Upper lobe of right lung (tissue), 1 donor: Measurements from ENCODE around the gene SNCAIP. TPM values are rescaled to one million over a fixed set of nuclear protein-coding genes. Genes with fewer than 3 reads are reported as not detected.

Source experiments
- ATAC-seq: fragments of 200-7000 bp; cut with Tn5 transposase; one replicate; pipeline ENCODE4 v1.9.1; 2020; ENCODE audit warnings: mild to moderate bottlenecking, moderate library complexity
- DNase-seq: peaks from one replicate; pipeline ENCODE4 v3.0.0-alpha.2; 2020
- H3K27ac ChIP-seq: fragments of 200-600 bp; one replicate; pipeline ENCODE4 v1.8.0; 2022
- H3K27me3 ChIP-seq: fragments of 200-600 bp; one replicate; pipeline ENCODE4 v1.8.0; 2022; ENCODE audit warnings: mild to moderate bottlenecking
- H3K36me3 ChIP-seq: fragments of 200-600 bp; one replicate; pipeline ENCODE4 v1.8.0; 2022
- H3K4me1 ChIP-seq: fragments of 200-600 bp; one replicate; pipeline ENCODE4 v1.8.0; 2022
- H3K4me3 ChIP-seq: fragments of 200-600 bp; one replicate; pipeline ENCODE4 v1.8.0; 2022; ENCODE audit warnings: mild to moderate bottlenecking
- H3K9me3 ChIP-seq: fragments of 200-600 bp; one replicate; pipeline ENCODE4 v1.8.0; 2022
- CTCF ChIP-seq: fragments of 200-600 bp; IDR thresholded peaks from one replicate; pipeline ENCODE4 v1.8.0; 2022; ENCODE audit warnings: antibody characterized with exemption
- intact Hi-C: fragments of 100-400 bp; cut with DNase I; formaldehyde crosslinking; loops from one replicate; pipeline ENCODE4 v1.11.0; 2022
- total RNA-seq: library from RNA; stranded (reverse); fragmentation: NEBNext Ultra II Directional; extraction: Animal tissue kit (Norgen Biotek cat#: 25700); gene quantifications from one replicate; pipeline ENCODE4 v1.2.1, GENCODE V29; 2021
- donor health status: DM: no; HTN: yes; CAD: no; lungs with severe emphysema.

SNCAIP gene
- total RNA-seq, 1 donor from 2014 or later = 4.0 TPM

DNA sequence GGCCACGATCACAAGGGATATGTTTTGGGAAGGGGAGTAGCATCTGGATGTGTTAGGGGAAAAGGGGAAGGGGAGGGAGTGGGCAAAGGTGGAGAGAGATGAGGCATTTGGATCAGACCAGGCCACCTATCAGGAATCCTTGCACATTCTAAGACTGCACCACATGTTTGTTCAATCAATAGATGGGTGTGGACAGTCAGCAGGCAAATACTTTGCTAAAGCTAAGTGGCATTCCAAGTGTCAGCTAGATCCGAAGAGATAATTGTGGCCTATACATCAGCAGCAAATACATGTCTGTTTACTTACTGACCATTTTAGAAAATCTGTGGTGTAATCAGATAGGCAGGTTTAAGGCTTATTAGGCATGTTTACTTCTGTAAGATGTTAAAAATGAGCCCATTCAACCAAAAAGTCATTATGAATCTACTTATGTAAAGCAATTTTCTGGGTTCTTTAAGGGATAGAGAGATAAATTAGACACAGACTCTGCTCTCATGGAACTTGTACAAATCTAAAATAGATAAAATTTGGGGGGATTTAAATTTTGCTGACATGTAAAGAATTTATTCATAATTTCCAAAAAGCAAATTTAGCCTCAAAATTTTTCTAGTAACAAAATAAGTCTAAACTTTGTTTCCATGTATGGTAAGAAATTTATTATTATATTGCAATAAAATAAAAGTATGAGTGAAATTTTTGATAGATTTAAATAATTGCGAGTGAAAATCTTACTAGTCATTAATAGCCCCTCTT lies 107.3 kb downstream of the SNCAIP start:
- DNase-seq (no peak), ATAC-seq (no peak)
- H3K36me3 ChIP-seq = no peaks in the 10 kb centered on the region
- H3K9me3 ChIP-seq = no peaks in the 10 kb centered on the region
- H3K27ac ChIP-seq = no peak overlapping the region
- H3K27me3 ChIP-seq = no peaks in the 10 kb centered on the region
- H3K4me3 ChIP-seq = no peak overlapping the region
- no peak for TF ChIP-seq CTCF
- intact Hi-C loops = no loop called here
- H3K4me1 ChIP-seq = no peaks in the 10 kb centered on the region

DNA sequence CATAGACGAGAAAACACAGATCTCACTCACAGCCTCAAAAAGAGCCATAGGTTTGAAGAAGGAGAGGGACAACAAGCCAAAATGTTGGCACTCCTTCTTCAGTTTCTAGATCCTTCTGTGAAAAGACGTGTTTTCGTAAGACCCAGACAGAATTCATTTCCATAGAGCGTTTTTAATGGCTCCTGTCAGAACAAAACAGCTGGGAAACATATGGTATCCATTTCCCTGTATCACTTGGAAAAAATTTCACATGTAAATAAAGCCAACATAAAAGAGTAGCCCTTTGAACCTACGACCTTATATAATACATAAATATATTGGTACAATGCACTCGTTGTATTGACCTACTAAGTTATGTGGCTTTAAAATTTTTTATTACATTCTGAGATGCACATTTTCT lies 108.1 kb downstream of the SNCAIP start:
- no peak overlapping the region for H3K27ac ChIP-seq
- H3K4me3 ChIP-seq = no peak overlapping the region
- no peaks in the 10 kb centered on the region for H3K27me3 ChIP-seq
- DNase-seq (no peak), ATAC-seq (no peak)
- TF ChIP-seq CTCF = no peak
- intact Hi-C loops = no loop called here
- H3K36me3 ChIP-seq = no peaks in the 10 kb centered on the region
- no peaks in the 10 kb centered on the region for H3K4me1 ChIP-seq
- H3K9me3 ChIP-seq = no peaks in the 10 kb centered on the region

- DNase-seq (no peak), ATAC-seq (no peak)
- intact Hi-C loops = no loop called here
- Histone ChIP-seq H3K36me3 (no peaks in the 10 kb centered on the region), H3K27me3 (no peaks in the 10 kb centered on the region), H3K27ac (no peak overlapping the region), H3K4me3 (no peak overlapping the region), H3K4me1 (no peaks in the 10 kb centered on the region), H3K9me3 (no peaks in the 10 kb centered on the region)
- TF ChIP-seq CTCF = no peak
Measured at GRCh38 chr5:122420537-122421236, 108.7 kb downstream of the SNCAIP start.

DNA sequence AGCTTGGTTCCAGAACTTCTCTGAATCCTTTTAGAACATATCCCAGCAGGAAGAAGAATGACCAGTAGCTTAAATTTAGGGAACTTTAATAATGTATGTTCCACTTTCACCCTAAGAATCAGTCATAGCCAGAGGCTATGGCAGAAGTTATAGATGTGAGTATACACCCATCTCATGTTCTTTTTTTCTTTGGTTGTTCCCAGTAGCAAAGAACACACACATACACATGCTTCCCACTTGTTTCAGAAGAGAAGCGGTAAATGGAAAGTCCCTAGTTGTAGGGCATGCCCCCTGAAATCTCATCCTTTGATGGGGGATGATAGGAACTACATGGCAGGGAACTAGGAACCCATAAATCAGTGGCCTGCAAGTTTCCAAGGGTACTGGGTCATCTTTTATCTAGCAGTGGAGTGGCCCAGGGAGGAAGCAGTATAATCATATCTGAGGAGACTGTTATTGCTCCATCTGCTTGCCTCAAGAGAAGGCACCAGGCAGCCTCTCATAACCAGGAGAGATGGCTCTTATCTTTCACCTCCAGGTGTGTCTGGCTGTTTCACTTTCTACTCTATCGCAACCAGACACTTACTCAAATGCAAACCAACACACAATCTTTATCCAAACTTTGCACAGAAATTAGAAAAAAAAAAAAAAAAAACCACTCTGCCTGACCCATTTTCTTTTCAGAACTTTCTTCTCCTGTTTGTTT lies 109.5 kb downstream of the SNCAIP start:
- Histone ChIP-seq H3K4me3 (no peak overlapping the region), H3K4me1 (no peaks in the 10 kb centered on the region), H3K36me3 (no peaks in the 10 kb centered on the region), H3K27me3 (no peaks in the 10 kb centered on the region), H3K27ac (no peak overlapping the region), H3K9me3 (no peaks in the 10 kb centered on the region)
- intact Hi-C loops = no loop called here
- no peak for TF ChIP-seq CTCF
- DNase-seq = no peak
- ATAC-seq = no peak

- Histone ChIP-seq H3K4me1 (no peaks in the 10 kb centered on the region), H3K27me3 (no peaks in the 10 kb centered on the region), H3K9me3 (no peaks in the 10 kb centered on the region), H3K4me3 (no peak overlapping the region), H3K36me3 (no peaks in the 10 kb centered on the region), H3K27ac (no peak overlapping the region)
- intact Hi-C loops = no loop called here
- TF ChIP-seq CTCF = no peak
- ATAC-seq (no peak), DNase-seq (no peak)
Measured at GRCh38 chr5:122423221-122423620, 111.2 kb downstream of the SNCAIP start.
